Fibroblast of lung (primary cell): ENCODE results near the gene GART. TPM values are rescaled to one million over a fixed set of nuclear protein-coding genes. Genes with fewer than 3 reads are reported as not detected.

Experiments
- DNase-seq, 2 donors: peaks; one replicate each; pipeline versions ENCODE4 v3.0.0 to v3.0.0-alpha.2; 2010; ENCODE audit warnings: low read depth in 2 of 2
- H2AFZ ChIP-seq: 2 replicates; pipeline ENCODE4 v1.5.1; 2012; ENCODE audit warnings: low read length, control low read depth, inconsistent platforms
- H3K27ac ChIP-seq: 2 replicates; pipeline ENCODE4 v1.5.1; 2011; ENCODE audit warnings: low read length, control low read depth; ENCODE audit not compliant: insufficient read depth
- H3K27me3 ChIP-seq: 2 replicates; pipeline ENCODE4 v1.5.1; 2011; ENCODE audit warnings: mild to moderate bottlenecking, low read length; ENCODE audit not compliant: control insufficient read depth, insufficient read depth
- H3K36me3 ChIP-seq: 2 replicates; pipeline ENCODE4 v1.5.1; 2011; ENCODE audit warnings: low read length; ENCODE audit not compliant: control insufficient read depth, insufficient read depth
- H3K4me1 ChIP-seq: 2 replicates; pipeline ENCODE4 v1.5.1; 2011; ENCODE audit warnings: low read length; ENCODE audit not compliant: control insufficient read depth, insufficient read depth; ENCODE audit errors: extremely low read depth
- H3K4me2 ChIP-seq: 2 replicates; pipeline ENCODE4 v1.5.1; 2011; ENCODE audit warnings: low read length, control low read depth; ENCODE audit not compliant: insufficient read depth; ENCODE audit errors: extremely low read depth
- H3K4me3 ChIP-seq, 4 experiments: fragments of 200-600 bp in 1 of 4; sonication (generic) in 1 of 4; replicated peaks in 1 of 4; 2 replicates each; pipeline ENCODE4 v1.5.1; 2011 to 2016; ENCODE audit warnings: low read length in 4 of 4, low read depth in 3 of 4, mild to moderate bottlenecking in 3 of 4, control low read depth in 2 of 4, inconsistent platforms in 1 of 4, mixed read lengths in 1 of 4; ENCODE audit not compliant: insufficient read depth in 1 of 4; ENCODE audit errors: control extremely low read depth in 1 of 4
- H3K79me2 ChIP-seq: 2 replicates; pipeline ENCODE4 v1.5.1; 2012; ENCODE audit warnings: mild to moderate bottlenecking, low read length, inconsistent platforms; ENCODE audit not compliant: control insufficient read depth, insufficient read depth
- H3K9ac ChIP-seq: 2 replicates; pipeline ENCODE4 v1.5.1; 2011; ENCODE audit warnings: mild to moderate bottlenecking, low read length, control low read depth; ENCODE audit not compliant: insufficient read depth
- H3K9me3 ChIP-seq: 2 replicates; pipeline ENCODE4 v1.5.1; 2012; ENCODE audit warnings: low read depth, low read length; ENCODE audit not compliant: control insufficient read depth, insufficient read depth
- H4K20me1 ChIP-seq: 2 replicates; pipeline ENCODE4 v1.5.1; 2011; ENCODE audit warnings: low read length; ENCODE audit not compliant: control insufficient read depth, insufficient read depth; ENCODE audit errors: extremely low read depth
- EZH2 ChIP-seq: IDR thresholded peaks from 2 replicates; pipeline ENCODE4 v1.5.1; 2012; ENCODE audit warnings: low read length, control low read depth, mild to moderate bottlenecking; ENCODE audit errors: missing control alignments
- polyA plus RNA-seq, 2 donors: library from polyadenylated mRNA; depleted of rRNA in 1 of 2; stranded (reverse) in 1 of 2; unstranded in 1 of 2; fragments of >200 nt; gene quantifications; 2 replicates each; pipeline ENCODE4 v1.2.1, GENCODE V29; 2011 to 2012; ENCODE audit warnings: missing spikeins in 1 of 2
- total RNA-seq: library from RNA; depleted of rRNA; stranded (reverse); fragments of >200 nt; gene quantifications from 2 replicates; pipeline ENCODE4 v1.2.1, GENCODE V29; 2014
- TF ChIP-seq, protein P1 (sequence below), 2 donors: IDR thresholded peaks in 1 of 2; conservative IDR thresholded peaks in 1 of 2; 1 replicate in 1 of 2; 2 replicates in 1 of 2; pipeline ENCODE4 v1.5.1; 2011 to 2012; ENCODE audit warnings: low read length in 2 of 2, control low read depth in 1 of 2, inconsistent platforms in 1 of 2, low read depth in 1 of 2, mild to moderate bottlenecking in 1 of 2

The GART gene
- total and polyA plus RNA-seq, 2 donors (not counting 1 experiment from before 2014, with no cell fraction given): 15.6 to 64.4 TPM

DNA sequence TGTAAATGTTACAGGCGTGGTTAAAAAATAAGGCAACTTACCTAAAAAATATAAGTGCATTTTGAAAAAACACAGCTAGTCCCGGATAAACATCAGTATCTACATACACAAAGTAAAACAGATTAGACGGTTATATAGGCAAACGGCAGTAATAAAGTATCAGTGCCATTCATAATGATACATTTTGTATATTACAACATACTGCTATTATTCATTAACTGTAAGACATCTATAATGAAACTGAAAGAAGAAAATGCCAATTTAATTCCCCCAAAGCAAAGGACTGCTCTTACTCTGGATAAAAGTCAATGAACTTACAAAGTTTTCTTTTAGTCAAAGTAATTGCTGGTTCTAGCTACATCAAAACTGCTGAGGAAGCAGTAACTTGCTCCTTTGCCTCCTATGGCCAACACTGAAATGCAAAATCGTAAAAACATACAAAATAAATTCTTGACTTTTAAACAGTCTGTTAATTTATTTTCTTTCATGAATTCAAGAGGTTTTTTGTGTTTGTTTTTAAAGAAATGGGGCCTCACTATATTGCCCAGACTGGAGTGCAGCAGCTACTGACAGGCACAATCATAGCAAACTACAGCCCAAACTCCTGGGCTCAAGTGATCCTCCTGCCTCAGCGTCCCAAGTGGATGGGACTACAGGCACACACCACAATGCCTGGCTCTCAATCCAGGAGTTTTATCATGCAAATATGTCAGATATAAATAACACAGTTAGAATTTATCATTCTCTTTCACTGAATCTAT, 86.1 kb downstream of the GART start:
- Histone ChIP-seq H4K20me1 (no peaks in the 10 kb centered on the region), H3K4me3 (no peak overlapping the region), H3K4me1 (no peaks in the 10 kb centered on the region), H3K27ac (no peak overlapping the region), H2AFZ (no peak overlapping the region), H3K9ac (no peak overlapping the region), H3K4me2 (no peak overlapping the region), H3K9me3 (no peaks in the 10 kb centered on the region), H3K79me2 (no peaks in the 10 kb centered on the region), H3K27me3 (no peaks in the 10 kb centered on the region), H3K36me3 (no peaks in the 10 kb centered on the region)
- no peak for DNase-seq
- TF ChIP-seq, protein P1, sequence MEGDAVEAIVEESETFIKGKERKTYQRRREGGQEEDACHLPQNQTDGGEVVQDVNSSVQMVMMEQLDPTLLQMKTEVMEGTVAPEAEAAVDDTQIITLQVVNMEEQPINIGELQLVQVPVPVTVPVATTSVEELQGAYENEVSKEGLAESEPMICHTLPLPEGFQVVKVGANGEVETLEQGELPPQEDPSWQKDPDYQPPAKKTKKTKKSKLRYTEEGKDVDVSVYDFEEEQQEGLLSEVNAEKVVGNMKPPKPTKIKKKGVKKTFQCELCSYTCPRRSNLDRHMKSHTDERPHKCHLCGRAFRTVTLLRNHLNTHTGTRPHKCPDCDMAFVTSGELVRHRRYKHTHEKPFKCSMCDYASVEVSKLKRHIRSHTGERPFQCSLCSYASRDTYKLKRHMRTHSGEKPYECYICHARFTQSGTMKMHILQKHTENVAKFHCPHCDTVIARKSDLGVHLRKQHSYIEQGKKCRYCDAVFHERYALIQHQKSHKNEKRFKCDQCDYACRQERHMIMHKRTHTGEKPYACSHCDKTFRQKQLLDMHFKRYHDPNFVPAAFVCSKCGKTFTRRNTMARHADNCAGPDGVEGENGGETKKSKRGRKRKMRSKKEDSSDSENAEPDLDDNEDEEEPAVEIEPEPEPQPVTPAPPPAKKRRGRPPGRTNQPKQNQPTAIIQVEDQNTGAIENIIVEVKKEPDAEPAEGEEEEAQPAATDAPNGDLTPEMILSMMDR (conservative IDR thresholded peaks at IDR 0.05 in 1 of 2, IDR thresholded peaks at IDR 0.05 in 1 of 2; ENCODE audit: low read depth in 1 of 2, low read length in 2 of 2): no peak
- no peak for TF ChIP-seq EZH2

Other genes with a start within 250 kb of the GART start
- 17.5 and 19.5 TPM in 2 replicates for gene IFNAR1, start 217.1 kb downstream of the GART start, total RNA-seq
- 16.5 and 23.1 TPM in 2 replicates for gene IFNAR1, start 217.1 kb downstream of the GART start, polyA plus RNA-seq
- gene IFNGR2, start 138.7 kb downstream of the GART start, total RNA-seq: 36.5 and 50.7 TPM in 2 replicates
- gene IFNGR2, start 138.7 kb downstream of the GART start, polyA plus RNA-seq: 57.6 and 67.3 TPM in 2 replicates
- gene TMEM50B, start 62.1 kb downstream of the GART start, total RNA-seq: 24.4 and 28.4 TPM in 2 replicates
- gene TMEM50B, start 62.1 kb downstream of the GART start, polyA plus RNA-seq: 45.5 and 60.8 TPM in 2 replicates
- gene DNAJC28, start 50.4 kb downstream of the GART start, total RNA-seq: 2.1 and 2.3 TPM in 2 replicates
- 1.7 and 2.1 TPM in 2 replicates for gene DNAJC28, start 50.4 kb downstream of the GART start, polyA plus RNA-seq
- 95.5 and 131 TPM in 2 replicates for gene SON, start 921 bp upstream of the GART start, total RNA-seq
- 85.0 and 114 TPM in 2 replicates for gene SON, start 921 bp upstream of the GART start, polyA plus RNA-seq
- 11.0 and 14.7 TPM in 2 replicates for gene DONSON, start 46.6 kb upstream of the GART start, total RNA-seq
- gene DONSON, start 46.6 kb upstream of the GART start, polyA plus RNA-seq: 23.6 and 32.5 TPM in 2 replicates
- 22.1 and 30.7 TPM in 2 replicates for gene CRYZL1, start 99.6 kb upstream of the GART start, total RNA-seq
- gene CRYZL1, start 99.6 kb upstream of the GART start, polyA plus RNA-seq: 58.8 and 72.6 TPM in 2 replicates
- gene ITSN1, start 100.4 kb upstream of the GART start, total RNA-seq: 25.4 and 34.7 TPM in 2 replicates
- 63.1 and 67.1 TPM in 2 replicates for gene ITSN1, start 100.4 kb upstream of the GART start, polyA plus RNA-seq